Fibroblast of mammary gland (primary cell): ENCODE measurements around the gene TAF11L4.
"Not testable (repeated sequence)": the region's sequence is repeated elsewhere in the genome, so short reads cannot be mapped to it uniquely, and the experiment has no call there.

Experiments
- DNase-seq: peaks from one replicate; pipeline ENCODE4 v3.0.0-alpha.2; 2010; ENCODE audit warnings: low read depth
- H3K4me3 ChIP-seq: 2 replicates; pipeline ENCODE4 v1.5.1; 2011; ENCODE audit warnings: low read depth, mild to moderate bottlenecking, low read length, moderate library complexity; ENCODE audit not compliant: control insufficient read depth
- TF ChIP-seq, protein P1 (sequence below): conservative IDR thresholded peaks from 2 replicates; pipeline ENCODE4 v1.5.1; 2011; ENCODE audit warnings: low read depth, low read length, inconsistent platforms; ENCODE audit not compliant: control insufficient read depth, insufficient read depth

The TAF11L4 gene

GRCh38 chr5:17521501-17521900 is at the start of gene TAF11L4:
Gene TAF11L4, plus strand, starts transcription at chr5:17521801.
- not testable (repeated sequence) for DNase-seq, H3K4me3 ChIP-seq

DNA sequence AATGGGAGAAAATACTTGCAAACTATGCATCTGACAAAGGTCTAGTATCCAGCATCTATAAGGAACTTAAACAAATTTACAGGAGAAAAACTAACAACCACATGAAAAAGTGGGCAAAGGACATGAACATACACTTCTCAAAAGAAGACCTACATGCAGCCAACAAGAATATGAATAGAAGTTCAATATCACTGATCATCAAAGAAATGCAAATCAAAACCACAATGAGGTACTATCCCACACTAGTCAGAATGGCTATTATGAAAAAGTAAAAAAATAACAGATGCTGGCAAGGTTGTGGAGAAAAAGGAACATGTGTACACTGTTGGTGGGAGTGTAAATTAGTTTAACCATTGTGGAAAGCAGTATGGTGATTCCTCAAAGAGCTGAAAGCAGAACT is 46.5 kb upstream of the TAF11L4 start:
- H3K4me3 ChIP-seq, DNase-seq: not testable (repeated sequence)

- no peak overlapping the region for H3K4me3 ChIP-seq
- TF ChIP-seq, protein P1, sequence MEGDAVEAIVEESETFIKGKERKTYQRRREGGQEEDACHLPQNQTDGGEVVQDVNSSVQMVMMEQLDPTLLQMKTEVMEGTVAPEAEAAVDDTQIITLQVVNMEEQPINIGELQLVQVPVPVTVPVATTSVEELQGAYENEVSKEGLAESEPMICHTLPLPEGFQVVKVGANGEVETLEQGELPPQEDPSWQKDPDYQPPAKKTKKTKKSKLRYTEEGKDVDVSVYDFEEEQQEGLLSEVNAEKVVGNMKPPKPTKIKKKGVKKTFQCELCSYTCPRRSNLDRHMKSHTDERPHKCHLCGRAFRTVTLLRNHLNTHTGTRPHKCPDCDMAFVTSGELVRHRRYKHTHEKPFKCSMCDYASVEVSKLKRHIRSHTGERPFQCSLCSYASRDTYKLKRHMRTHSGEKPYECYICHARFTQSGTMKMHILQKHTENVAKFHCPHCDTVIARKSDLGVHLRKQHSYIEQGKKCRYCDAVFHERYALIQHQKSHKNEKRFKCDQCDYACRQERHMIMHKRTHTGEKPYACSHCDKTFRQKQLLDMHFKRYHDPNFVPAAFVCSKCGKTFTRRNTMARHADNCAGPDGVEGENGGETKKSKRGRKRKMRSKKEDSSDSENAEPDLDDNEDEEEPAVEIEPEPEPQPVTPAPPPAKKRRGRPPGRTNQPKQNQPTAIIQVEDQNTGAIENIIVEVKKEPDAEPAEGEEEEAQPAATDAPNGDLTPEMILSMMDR, result no peak
Observed at GRCh38 chr5:17477043-17477442, 44.6 kb upstream of the TAF11L4 start.

DNA sequence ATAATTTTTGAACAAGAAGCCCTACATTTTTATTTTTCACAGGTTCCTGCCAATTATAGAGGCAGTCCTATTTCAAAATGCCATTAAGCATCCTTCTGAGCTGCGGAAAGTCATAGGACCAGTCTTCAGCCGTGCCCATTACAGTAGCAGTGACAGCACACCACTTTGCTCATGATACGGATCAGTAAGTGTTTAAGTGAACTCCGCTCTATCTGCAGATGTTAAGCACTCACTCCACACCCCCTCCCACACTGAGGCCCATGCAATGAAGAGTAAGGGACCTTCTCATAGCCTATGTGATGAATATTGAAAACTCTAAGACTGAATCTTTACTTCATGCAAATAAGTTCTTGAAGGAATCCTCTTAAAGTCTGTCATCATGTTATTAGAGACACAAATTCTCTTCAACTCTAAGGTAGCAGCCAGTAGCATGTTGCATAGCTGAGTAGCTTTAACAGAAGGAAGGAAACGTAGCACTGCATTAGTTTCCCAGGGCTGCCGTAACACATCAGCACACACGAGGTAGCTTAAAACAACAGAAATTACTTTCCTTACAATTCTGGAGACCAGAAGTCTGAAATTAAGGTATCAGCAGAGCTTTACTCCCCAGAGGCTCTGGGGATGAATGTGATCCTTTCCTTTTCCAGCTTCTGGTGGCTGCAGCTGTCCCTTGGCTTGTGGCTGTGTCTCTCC is 43.9 kb upstream of the TAF11L4 start:
- TF ChIP-seq, protein P1, result no peak
- DNase-seq, result no peak
- no peak overlapping the region for H3K4me3 ChIP-seq

More at GRCh38 chr5:17477043-17477442, 44.6 kb upstream of the TAF11L4 start:
- no peak for DNase-seq

DNA sequence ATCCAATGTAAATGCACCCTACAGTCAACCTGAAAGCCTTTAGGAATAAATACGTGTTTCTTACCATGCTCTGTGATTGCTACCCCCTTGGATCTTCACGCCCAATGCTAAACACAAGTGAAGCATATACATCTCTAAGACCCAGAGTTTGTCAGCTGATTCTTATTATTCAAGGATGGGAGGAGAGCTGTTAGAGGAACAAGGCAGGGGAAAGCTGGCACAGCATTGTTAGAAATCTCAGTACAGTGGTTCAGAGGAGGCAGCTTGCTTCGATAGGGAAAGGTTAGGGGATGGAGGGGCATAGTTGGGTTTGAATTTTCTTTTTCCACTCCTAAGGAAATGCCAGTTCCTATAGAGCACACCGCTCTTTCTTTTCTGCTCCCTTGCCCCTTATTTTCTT is 40.2 kb upstream of the TAF11L4 start:
- no peak for DNase-seq
- H3K4me3 ChIP-seq, result no peak overlapping the region
- TF ChIP-seq, protein P1, result no peak

DNA sequence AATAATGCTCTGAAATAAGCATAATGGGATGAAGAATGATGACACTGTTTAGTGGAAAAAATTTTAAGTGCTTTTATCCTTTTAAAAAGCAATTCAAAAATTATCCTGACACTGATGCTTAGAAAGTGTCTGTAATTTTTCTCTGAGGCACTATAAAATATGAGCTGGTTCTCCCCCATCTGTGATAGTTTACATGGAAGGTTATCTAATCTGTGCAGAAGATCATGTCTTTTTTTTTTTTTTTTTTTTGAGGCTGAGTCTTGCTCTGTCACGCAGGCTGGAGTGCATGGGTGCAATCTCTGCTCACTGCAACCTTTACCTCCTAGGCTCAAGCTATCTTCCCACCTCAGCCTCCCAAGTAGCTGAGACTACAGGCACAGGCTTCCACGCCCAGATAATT is 38.8 kb upstream of the TAF11L4 start:
- TF ChIP-seq, protein P1, result no peak
- no peak for DNase-seq
- H3K4me3 ChIP-seq, result no peak overlapping the region

DNA sequence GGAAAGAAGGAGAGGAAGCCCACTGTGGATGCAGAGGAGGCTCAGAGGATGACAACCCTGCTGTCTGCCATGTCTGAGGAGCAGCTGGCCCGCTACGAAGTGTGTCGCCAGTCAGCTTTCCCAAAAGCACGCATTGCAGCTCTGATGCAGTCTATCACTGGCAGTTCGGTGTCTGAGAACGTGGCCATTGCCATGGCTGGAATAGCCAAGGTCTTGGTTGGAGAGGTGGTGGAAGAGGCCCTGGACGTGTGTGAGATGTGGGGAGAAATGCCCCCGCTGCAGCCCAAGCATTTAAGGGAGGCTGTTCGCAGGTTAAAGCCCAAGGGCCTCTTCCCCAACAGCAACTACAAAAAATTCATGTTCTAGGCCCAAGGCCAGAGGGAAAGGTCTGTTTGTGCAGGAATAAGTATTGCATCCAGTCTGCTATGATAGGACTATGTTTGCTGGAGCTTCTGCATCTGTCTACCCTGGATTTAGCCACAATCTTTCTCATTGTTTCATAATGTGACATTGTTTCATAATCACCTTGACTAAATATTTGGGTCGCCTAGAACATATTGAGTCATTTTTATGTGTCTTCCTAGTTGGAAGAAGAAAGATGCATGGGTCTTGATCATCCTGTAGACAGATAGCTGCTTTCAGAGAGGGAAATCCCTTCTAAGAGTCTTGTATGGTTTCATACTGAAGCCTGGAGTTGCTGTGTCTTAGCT is 35.0 kb upstream of the TAF11L4 start:
- not testable (repeated sequence) for H3K4me3 ChIP-seq, DNase-seq

GRCh38 chr5:17487174-17487512 is 34.5 kb upstream of the TAF11L4 start:
- TF ChIP-seq, protein P1, result no peak
- no peak for DNase-seq
- no peak overlapping the region for H3K4me3 ChIP-seq

DNA sequence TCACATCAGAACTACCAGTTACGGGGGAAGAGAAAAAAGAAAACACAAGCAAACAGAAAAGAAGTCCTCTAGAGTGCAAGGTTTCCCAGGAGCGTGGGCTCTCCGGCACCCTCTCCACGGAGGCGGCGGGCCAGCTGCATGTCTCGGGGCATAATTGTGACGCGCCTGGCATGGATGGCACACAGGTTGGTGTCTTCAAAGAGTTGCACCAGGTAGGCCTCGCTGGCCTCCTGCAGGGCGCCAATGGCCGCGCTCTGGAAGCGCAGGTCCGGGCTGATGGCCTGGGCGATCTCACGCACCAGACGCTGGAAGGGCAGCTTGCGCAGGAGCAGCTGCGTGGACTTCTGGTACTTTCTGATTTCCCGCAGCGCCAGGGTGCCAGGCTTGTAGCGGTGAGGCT is 30.3 kb upstream of the TAF11L4 start:
- not testable (repeated sequence) for H3K4me3 ChIP-seq, DNase-seq
